Measurements from ENCODE around the gene ZHX3.
"Not testable (repeated sequence)": the region's sequence is repeated elsewhere in the genome, so short reads cannot be mapped to it uniquely, and the experiment has no call there.

Gene ZHX3

DNA sequence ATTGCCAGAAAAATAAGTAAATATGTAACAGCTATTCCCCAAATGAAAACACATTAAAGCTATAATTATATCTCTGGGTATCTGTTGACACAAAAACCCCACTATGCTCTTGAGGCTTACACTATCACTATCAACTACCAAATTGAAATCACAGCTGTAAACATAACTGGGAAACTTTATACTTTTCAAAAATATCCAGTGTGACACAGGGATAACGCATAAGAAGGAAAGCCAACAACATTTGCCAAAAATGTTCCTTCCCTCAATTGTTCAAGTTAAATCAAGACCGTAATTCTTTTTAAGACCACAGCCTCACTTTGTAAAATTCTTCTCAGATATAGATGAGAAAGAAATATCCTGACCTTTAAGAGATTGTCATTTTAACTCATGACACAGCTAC is 3.1 kb downstream of the ZHX3 start:
- no peak for DNase-seq (ENCODE audit: low read depth)
- TF ChIP-seq, protein P1, sequence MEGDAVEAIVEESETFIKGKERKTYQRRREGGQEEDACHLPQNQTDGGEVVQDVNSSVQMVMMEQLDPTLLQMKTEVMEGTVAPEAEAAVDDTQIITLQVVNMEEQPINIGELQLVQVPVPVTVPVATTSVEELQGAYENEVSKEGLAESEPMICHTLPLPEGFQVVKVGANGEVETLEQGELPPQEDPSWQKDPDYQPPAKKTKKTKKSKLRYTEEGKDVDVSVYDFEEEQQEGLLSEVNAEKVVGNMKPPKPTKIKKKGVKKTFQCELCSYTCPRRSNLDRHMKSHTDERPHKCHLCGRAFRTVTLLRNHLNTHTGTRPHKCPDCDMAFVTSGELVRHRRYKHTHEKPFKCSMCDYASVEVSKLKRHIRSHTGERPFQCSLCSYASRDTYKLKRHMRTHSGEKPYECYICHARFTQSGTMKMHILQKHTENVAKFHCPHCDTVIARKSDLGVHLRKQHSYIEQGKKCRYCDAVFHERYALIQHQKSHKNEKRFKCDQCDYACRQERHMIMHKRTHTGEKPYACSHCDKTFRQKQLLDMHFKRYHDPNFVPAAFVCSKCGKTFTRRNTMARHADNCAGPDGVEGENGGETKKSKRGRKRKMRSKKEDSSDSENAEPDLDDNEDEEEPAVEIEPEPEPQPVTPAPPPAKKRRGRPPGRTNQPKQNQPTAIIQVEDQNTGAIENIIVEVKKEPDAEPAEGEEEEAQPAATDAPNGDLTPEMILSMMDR (IDR thresholded peaks at IDR 0.05; ENCODE audit: control insufficient read depth, insufficient read depth, low read depth, low read length, missing control alignments): no peak
- no peak overlapping the region for H3K4me3 ChIP-seq (ENCODE audit: control insufficient read depth, low read depth, low read length)

- H3K4me3 ChIP-seq (ENCODE audit: control insufficient read depth, low read depth, low read length); DNase-seq (ENCODE audit: low read depth): not testable (repeated sequence)
Measured at GRCh38 chr20:41312009-41312408, 5.5 kb downstream of the ZHX3 start.

- TF ChIP-seq, protein P1 (IDR thresholded peaks at IDR 0.05; ENCODE audit: control insufficient read depth, insufficient read depth, low read depth, low read length, missing control alignments): no peak
- no peak for DNase-seq (ENCODE audit: low read depth)
- no peak overlapping the region for H3K4me3 ChIP-seq (ENCODE audit: control insufficient read depth, low read depth, low read length)
Measured at GRCh38 chr20:41309817-41310216, 7.7 kb downstream of the ZHX3 start.

DNA sequence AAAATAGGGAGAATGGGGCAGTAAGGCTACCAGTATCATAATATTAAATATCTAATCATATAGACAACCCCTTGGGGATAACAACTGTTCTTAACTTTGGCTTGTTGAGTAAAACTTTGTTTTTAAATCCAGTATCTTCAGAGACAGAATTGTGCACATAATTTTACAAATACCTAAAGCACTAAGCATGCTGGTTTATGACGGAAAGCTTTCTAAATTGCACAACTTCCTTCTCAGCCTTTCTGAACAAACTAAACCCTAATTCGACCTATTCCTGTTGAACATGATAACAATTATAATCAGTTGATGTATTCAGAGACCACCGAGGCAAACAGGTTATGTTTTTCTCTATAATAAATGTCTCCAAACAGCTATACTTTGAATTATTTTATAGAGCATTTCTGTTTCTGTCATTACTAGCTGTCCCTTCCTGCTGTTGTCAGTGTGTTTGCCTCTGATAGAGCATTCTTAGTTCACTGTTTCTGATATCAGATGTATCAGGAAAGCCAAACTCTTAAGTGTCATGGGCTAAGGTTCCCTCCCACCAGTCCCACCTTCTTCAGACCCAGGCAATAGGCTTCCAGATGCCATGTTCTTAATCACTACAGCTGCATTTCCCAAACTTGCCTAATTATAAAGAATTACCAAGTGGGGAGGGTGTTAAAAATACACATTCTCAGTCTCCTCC is 8.7 kb downstream of the ZHX3 start:
- DNase-seq (ENCODE audit: low read depth): no peak
- TF ChIP-seq, protein P1 (IDR thresholded peaks at IDR 0.05; ENCODE audit: control insufficient read depth, insufficient read depth, low read depth, low read length, missing control alignments): no peak
- no peak overlapping the region for H3K4me3 ChIP-seq (ENCODE audit: control insufficient read depth, low read depth, low read length)

- no peak overlapping the region for H3K4me3 ChIP-seq (ENCODE audit: control insufficient read depth, low read depth, low read length)
- TF ChIP-seq, protein P1 (IDR thresholded peaks at IDR 0.05; ENCODE audit: control insufficient read depth, insufficient read depth, low read depth, low read length, missing control alignments): no peak
- DNase-seq (ENCODE audit: low read depth): no peak
Measured at GRCh38 chr20:41308290-41308711, 9.2 kb downstream of the ZHX3 start.

DNA sequence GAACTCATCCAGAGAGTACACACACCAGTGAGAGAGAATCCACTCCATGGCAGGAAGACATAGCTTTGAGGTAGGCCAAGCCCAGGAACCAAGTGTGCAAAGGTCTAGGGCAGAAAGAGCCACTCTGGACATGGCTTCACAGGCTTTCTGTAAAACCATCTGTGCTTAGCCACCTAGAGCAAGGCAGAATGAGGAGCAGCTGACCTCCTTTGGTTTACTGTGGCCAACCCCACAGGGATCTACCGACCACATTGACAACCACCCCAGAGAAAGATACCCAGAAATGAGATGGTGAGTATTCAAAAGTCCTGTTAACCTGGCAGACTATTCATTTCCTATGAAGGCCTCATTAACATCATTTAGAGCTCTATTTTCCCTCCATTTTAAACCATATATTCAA is 10.5 kb downstream of the ZHX3 start:
- DNase-seq (ENCODE audit: low read depth): no peak
- no peak overlapping the region for H3K4me3 ChIP-seq (ENCODE audit: control insufficient read depth, low read depth, low read length)
- TF ChIP-seq, protein P1 (IDR thresholded peaks at IDR 0.05; ENCODE audit: control insufficient read depth, insufficient read depth, low read depth, low read length, missing control alignments): no peak

DNA sequence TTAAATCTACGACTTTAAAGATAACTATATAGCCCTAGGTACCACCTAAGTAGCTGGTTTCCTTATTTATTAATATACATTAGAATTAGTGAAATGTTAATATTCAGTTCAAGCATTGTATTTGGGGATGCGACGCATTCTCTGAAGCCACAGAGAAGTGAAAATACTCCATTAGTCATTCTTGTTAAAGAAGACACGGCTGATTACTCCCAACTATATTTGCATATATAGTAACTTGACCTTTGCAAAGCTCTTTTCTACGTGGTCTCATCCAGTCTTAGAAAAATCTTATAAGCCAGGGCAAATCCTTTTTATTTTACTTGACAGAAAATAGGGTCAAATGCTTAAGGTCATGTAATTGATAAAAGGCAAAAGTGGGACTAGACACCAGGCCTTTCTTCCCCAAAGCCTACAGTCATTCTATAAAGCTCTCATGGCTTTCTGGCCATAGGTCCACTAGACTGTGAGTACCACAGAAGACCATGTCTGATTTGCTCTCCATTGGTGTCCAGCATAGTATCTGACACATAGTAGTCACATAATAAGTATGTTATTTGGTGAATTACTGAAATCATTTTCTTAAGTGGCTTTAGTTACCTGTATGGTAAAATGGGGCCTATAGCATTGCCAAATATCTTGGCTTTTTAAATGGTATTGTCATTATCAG is 11.3 kb downstream of the ZHX3 start:
- H3K4me3 ChIP-seq (ENCODE audit: control insufficient read depth, low read depth, low read length): no peak overlapping the region
- DNase-seq (ENCODE audit: low read depth): no peak
- TF ChIP-seq, protein P1 (IDR thresholded peaks at IDR 0.05; ENCODE audit: control insufficient read depth, insufficient read depth, low read depth, low read length, missing control alignments): no peak

Measured in AG09309 (cell line).